ENCODE measurements around the gene GPR87. TPM values are rescaled to one million over a fixed set of nuclear protein-coding genes. Genes with fewer than 3 reads are reported as not detected.

Gene GPR87
- total RNA-seq, 1 donor = not detected

GRCh38 chr3:151347432-151347831 is 30.8 kb upstream of the GPR87 start:
- Histone ChIP-seq H4K20me1 (ENCODE audit: insufficient read depth, low read length) (no peaks in the 10 kb centered on the region), H3K79me2 (ENCODE audit: insufficient read depth, low read length) (no peaks in the 10 kb centered on the region), H3K9me3 (ENCODE audit: low read depth, low read length) (no peaks in the 10 kb centered on the region), H3K4me3 (ENCODE audit: insufficient read depth, low read length) (no peak overlapping the region), H3K36me3 (ENCODE audit: insufficient read depth, low read length) (no peaks in the 10 kb centered on the region), H3K27ac (ENCODE audit: low read depth, low read length) (no peak overlapping the region), H3K27me3 (ENCODE audit: insufficient read depth, low read length) (peaks cover 6% of the 10 kb centered on the region), H2AFZ (ENCODE audit: low read length) (peak overlapping the region; percentile 1), H3K4me2 (ENCODE audit: insufficient read depth, low read length) (no peak overlapping the region), H3K4me1 (ENCODE audit: insufficient read depth, low read length) (no peaks in the 10 kb centered on the region)
- no peak for TF ChIP-seq CTCF (IDR thresholded peaks at IDR 0.05; ENCODE audit: extremely low read depth, low read depth, low read length)
- DNase-seq (ENCODE audit: insufficient read length, low spot score, missing footprints) = no peak

GRCh38 chr3:151346292-151346691 is 29.7 kb upstream of the GPR87 start:
- H3K27ac ChIP-seq (ENCODE audit: low read depth, low read length) = no peak overlapping the region
- no peak overlapping the region for H3K4me3 ChIP-seq (ENCODE audit: insufficient read depth, low read length)

GRCh38 chr3:151345859-151346258 is 29.2 kb upstream of the GPR87 start:
- no peaks in the 10 kb centered on the region for H3K9me3 ChIP-seq (ENCODE audit: low read depth, low read length)
- no peaks in the 10 kb centered on the region for H3K36me3 ChIP-seq (ENCODE audit: insufficient read depth, low read length)
- TF ChIP-seq CTCF (IDR thresholded peaks at IDR 0.05; ENCODE audit: extremely low read depth, low read depth, low read length) = no peak
- H3K27ac ChIP-seq (ENCODE audit: low read depth, low read length) = no peak overlapping the region
- H3K4me2 ChIP-seq (ENCODE audit: insufficient read depth, low read length) = peak overlapping the region; percentile 79
- H3K27me3 ChIP-seq (ENCODE audit: insufficient read depth, low read length) = peaks cover 6% of the 10 kb centered on the region
- no peaks in the 10 kb centered on the region for H4K20me1 ChIP-seq (ENCODE audit: insufficient read depth, low read length)
- no peaks in the 10 kb centered on the region for H3K79me2 ChIP-seq (ENCODE audit: insufficient read depth, low read length)
- H3K4me1 ChIP-seq (ENCODE audit: insufficient read depth, low read length) = no peaks in the 10 kb centered on the region
- H2AFZ ChIP-seq (ENCODE audit: low read length) = peak overlapping the region; percentile 79
- DNase-seq (ENCODE audit: insufficient read length, low spot score, missing footprints) = no peak
- peak overlapping the region; percentile 56 for H3K4me3 ChIP-seq (ENCODE audit: insufficient read depth, low read length)

More at GRCh38 chr3:151346292-151346691, 29.7 kb upstream of the GPR87 start:
- Histone ChIP-seq H3K79me2 (ENCODE audit: insufficient read depth, low read length) (no peaks in the 10 kb centered on the region), H3K9me3 (ENCODE audit: low read depth, low read length) (no peaks in the 10 kb centered on the region), H3K4me2 (ENCODE audit: insufficient read depth, low read length) (peak overlapping the region; percentile 79), H4K20me1 (ENCODE audit: insufficient read depth, low read length) (no peaks in the 10 kb centered on the region), H3K36me3 (ENCODE audit: insufficient read depth, low read length) (no peaks in the 10 kb centered on the region), H3K4me1 (ENCODE audit: insufficient read depth, low read length) (no peaks in the 10 kb centered on the region), H2AFZ (ENCODE audit: low read length) (no peak overlapping the region), H3K27me3 (ENCODE audit: insufficient read depth, low read length) (peaks cover 6% of the 10 kb centered on the region)
- no peak for DNase-seq (ENCODE audit: insufficient read length, low spot score, missing footprints)
- TF ChIP-seq CTCF (IDR thresholded peaks at IDR 0.05; ENCODE audit: extremely low read depth, low read depth, low read length) = no peak

GRCh38 chr3:151331696-151332095 is 15.1 kb upstream of the GPR87 start:
- no peaks in the 10 kb centered on the region for H4K20me1 ChIP-seq (ENCODE audit: insufficient read depth, low read length)
- no peak overlapping the region for H3K4me2 ChIP-seq (ENCODE audit: insufficient read depth, low read length)
- no peak for TF ChIP-seq CTCF (IDR thresholded peaks at IDR 0.05; ENCODE audit: extremely low read depth, low read depth, low read length)
- no peak overlapping the region for H2AFZ ChIP-seq (ENCODE audit: low read length)
- no peaks in the 10 kb centered on the region for H3K9me3 ChIP-seq (ENCODE audit: low read depth, low read length)
- no peaks in the 10 kb centered on the region for H3K27me3 ChIP-seq (ENCODE audit: insufficient read depth, low read length)
- H3K36me3 ChIP-seq (ENCODE audit: insufficient read depth, low read length) = no peaks in the 10 kb centered on the region
- no peaks in the 10 kb centered on the region for H3K79me2 ChIP-seq (ENCODE audit: insufficient read depth, low read length)
- no peak for DNase-seq (ENCODE audit: insufficient read length, low spot score, missing footprints)
- no peak overlapping the region for H3K27ac ChIP-seq (ENCODE audit: low read depth, low read length)
- no peak overlapping the region for H3K4me3 ChIP-seq (ENCODE audit: insufficient read depth, low read length)
- H3K4me1 ChIP-seq (ENCODE audit: insufficient read depth, low read length) = no peaks in the 10 kb centered on the region
